Upper lobe of left lung (tissue), 6 donors: ENCODE measurements around the gene MAK. TPM values are rescaled to one million over a fixed set of nuclear protein-coding genes. Genes with fewer than 3 reads are reported as not detected.
"Not testable (repeated sequence)": the region's sequence is repeated elsewhere in the genome, so short reads cannot be mapped to it uniquely, and the experiment has no call there.

Experiments
- ATAC-seq, 2 donors: fragments of 200-7000 bp; cut with Tn5 transposase; one replicate each; pipeline ENCODE4 v1.9.1; 2022; ENCODE audit warnings: mild to moderate bottlenecking in 2 of 2, moderate library complexity in 2 of 2; ENCODE audit not compliant: low FRiP score in 2 of 2
- DNase-seq, 2 donors: peaks; one replicate each; pipeline ENCODE4 v3.0.0-alpha.2; 2019 to 2020
- H3K27ac ChIP-seq, 4 donors: fragments of 200-600 bp; sonication (generic); one replicate each; pipeline ENCODE4 v1.5.1; 2016 to 2019
- H3K27me3 ChIP-seq, 4 donors: fragments of 200-600 bp; sonication (generic); one replicate each; pipeline ENCODE4 v1.5.1; 2017 to 2019
- H3K36me3 ChIP-seq, 4 donors: fragments of 200-600 bp; sonication (generic); one replicate each; pipeline ENCODE4 v1.5.1; 2016 to 2019
- H3K4me1 ChIP-seq, 4 donors: fragments of 200-600 bp; sonication (generic); one replicate each; pipeline ENCODE4 v1.5.1; 2018 to 2019
- H3K4me3 ChIP-seq, 4 donors: fragments of 200-600 bp; sonication (generic); one replicate each; pipeline ENCODE4 v1.5.1; 2017 to 2019; ENCODE audit warnings: mild to moderate bottlenecking in 2 of 4, moderate library complexity in 1 of 4
- H3K9me3 ChIP-seq, 4 donors: fragments of 200-600 bp; sonication (generic); one replicate each; pipeline ENCODE4 v1.5.1; 2018 to 2019
- EP300 ChIP-seq, 4 donors: sonication (generic); formaldehyde crosslinking; IDR thresholded peaks; one replicate each; pipeline ENCODE4 v1.5.1; 2017; ENCODE audit warnings: antibody characterized with exemption in 4 of 4, control low read depth in 2 of 4
- POLR2A ChIP-seq, 4 donors: fragments of 450-650 bp; IDR thresholded peaks; one replicate each; pipeline ENCODE4 v1.5.1; 2016 to 2017; ENCODE audit warnings: antibody characterized with exemption in 4 of 4, mild to moderate bottlenecking in 2 of 4
- POLR2AphosphoS5 ChIP-seq, 2 donors: sonication (generic); formaldehyde crosslinking; IDR thresholded peaks; one replicate each; pipeline ENCODE4 v1.5.1; 2017; ENCODE audit warnings: antibody characterized with exemption in 2 of 2
- WGBS, 2 donors: methylation state at CpG; one replicate each; pipeline ENCODE4 v1.1.5; 2017 to 2018; 5-methylcytosine and 5-hydroxymethylcytosine counted together
- total RNA-seq, 6 donors: library from RNA; depleted of rRNA in 4 of 6; stranded (reverse); fragments of >200 nt in 4 of 6; gene quantifications; one replicate each; pipeline versions ENCODE4 v1.1.0 to v1.2.1, GENCODE V29; 2016 to 2021
- TF ChIP-seq, protein P1 (sequence below), 6 experiments: fragments of 450-650 bp in 4 of 6; fragments of 200-600 bp in 2 of 6; sonication (generic) in 2 of 6; IDR thresholded peaks; one replicate each; pipeline ENCODE4 v1.5.1; 2016 to 2019; ENCODE audit warnings: antibody characterized with exemption in 6 of 6
- donor health status: DM: no; HTN: no; CAD: no; lungs with moderate emphysema.
- donor health status: DM: no; HTN: yes; CAD: no; lungs with severe emphysema.

Gene MAK
- total RNA-seq, 6 donors from 2014 or later = 0.57 to 5.3 (median 1.8) TPM; not detected in 1

DNA sequence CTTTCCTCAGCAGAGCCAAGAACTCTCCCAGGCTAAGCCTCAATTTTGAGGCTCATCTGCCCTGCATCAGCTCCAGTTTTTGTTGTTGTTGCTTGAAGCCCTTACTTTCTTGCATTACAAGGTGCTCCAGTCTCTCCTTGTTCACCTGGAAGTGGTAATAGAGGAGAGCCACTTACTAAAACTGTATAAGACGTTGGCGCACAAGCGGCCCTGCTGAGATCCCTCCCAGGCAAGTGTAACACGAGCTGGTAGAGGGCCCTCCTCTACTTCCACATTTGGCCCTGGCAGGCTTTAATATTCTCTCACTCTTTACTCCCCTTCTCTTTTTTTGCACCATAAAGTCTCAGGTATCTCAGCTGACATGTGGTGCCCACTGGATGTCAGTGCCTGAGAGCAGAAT is 24.0 kb upstream of the MAK start:
- H3K4me1 ChIP-seq = no peaks in the 10 kb centered on the region
- H3K27me3 ChIP-seq = no peaks in the 10 kb centered on the region
- H3K27ac ChIP-seq = no peak overlapping the region
- WGBS, 2 donors = 69 to 80% methylated on average over 4 of the region's 4 CpGs
- ATAC-seq (no peak), DNase-seq (no peak)
- TF ChIP-seq POLR2A (IDR thresholded peaks at IDR 0.05) = no peak
- TF ChIP-seq, protein P1, sequence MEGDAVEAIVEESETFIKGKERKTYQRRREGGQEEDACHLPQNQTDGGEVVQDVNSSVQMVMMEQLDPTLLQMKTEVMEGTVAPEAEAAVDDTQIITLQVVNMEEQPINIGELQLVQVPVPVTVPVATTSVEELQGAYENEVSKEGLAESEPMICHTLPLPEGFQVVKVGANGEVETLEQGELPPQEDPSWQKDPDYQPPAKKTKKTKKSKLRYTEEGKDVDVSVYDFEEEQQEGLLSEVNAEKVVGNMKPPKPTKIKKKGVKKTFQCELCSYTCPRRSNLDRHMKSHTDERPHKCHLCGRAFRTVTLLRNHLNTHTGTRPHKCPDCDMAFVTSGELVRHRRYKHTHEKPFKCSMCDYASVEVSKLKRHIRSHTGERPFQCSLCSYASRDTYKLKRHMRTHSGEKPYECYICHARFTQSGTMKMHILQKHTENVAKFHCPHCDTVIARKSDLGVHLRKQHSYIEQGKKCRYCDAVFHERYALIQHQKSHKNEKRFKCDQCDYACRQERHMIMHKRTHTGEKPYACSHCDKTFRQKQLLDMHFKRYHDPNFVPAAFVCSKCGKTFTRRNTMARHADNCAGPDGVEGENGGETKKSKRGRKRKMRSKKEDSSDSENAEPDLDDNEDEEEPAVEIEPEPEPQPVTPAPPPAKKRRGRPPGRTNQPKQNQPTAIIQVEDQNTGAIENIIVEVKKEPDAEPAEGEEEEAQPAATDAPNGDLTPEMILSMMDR (IDR thresholded peaks at IDR 0.05) = no peak
- no peak for TF ChIP-seq EP300 (IDR thresholded peaks at IDR 0.05)
- no peak for TF ChIP-seq POLR2AphosphoS5 (IDR thresholded peaks at IDR 0.05)
- no peaks in the 10 kb centered on the region for H3K9me3 ChIP-seq
- no peak overlapping the region for H3K4me3 ChIP-seq
- H3K36me3 ChIP-seq = no peaks in the 10 kb centered on the region

GRCh38 chr6:10861086-10861485 is 22.7 kb upstream of the MAK start:
- TF ChIP-seq EP300 (IDR thresholded peaks at IDR 0.05) (no peak), POLR2AphosphoS5 (IDR thresholded peaks at IDR 0.05) (no peak), POLR2A (IDR thresholded peaks at IDR 0.05) (no peak)
- TF ChIP-seq, protein P1 (IDR thresholded peaks at IDR 0.05) = no peak
- DNase-seq (no peak), ATAC-seq (no peak)
- Histone ChIP-seq H3K9me3 (no peaks in the 10 kb centered on the region), H3K27ac (no peak overlapping the region), H3K36me3 (no peaks in the 10 kb centered on the region), H3K4me1 (no peaks in the 10 kb centered on the region), H3K4me3 (no peak overlapping the region), H3K27me3 (no peaks in the 10 kb centered on the region)
- 87 to 91% methylated on average over 2 of the region's 2 CpGs for WGBS, 2 donors

GRCh38 chr6:10857259-10857658 is 18.9 kb upstream of the MAK start:
- peaks cover 0 to 9% (median 6%) of the 10 kb centered on the region in 4 donors for H3K9me3 ChIP-seq
- H3K36me3 ChIP-seq = no peaks in the 10 kb centered on the region
- 93% methylated on average over 2 of the region's 2 CpGs for WGBS, 2 donors
- no peak for DNase-seq
- ATAC-seq = no peak
- H3K27me3 ChIP-seq = no peaks in the 10 kb centered on the region
- H3K4me1 ChIP-seq = no peaks in the 10 kb centered on the region
- H3K4me3 ChIP-seq = no peak overlapping the region
- H3K27ac ChIP-seq = no peak overlapping the region
- TF ChIP-seq POLR2A (IDR thresholded peaks at IDR 0.05) = no peak
- no peak for TF ChIP-seq POLR2AphosphoS5 (IDR thresholded peaks at IDR 0.05)
- TF ChIP-seq EP300 (IDR thresholded peaks at IDR 0.05) = no peak

- Histone ChIP-seq H3K9me3 (peaks cover 0 to 9% (median 6%) of the 10 kb centered on the region in 4 donors), H3K27me3 (no peaks in the 10 kb centered on the region), H3K4me3 (no peak overlapping the region), H3K36me3 (no peaks in the 10 kb centered on the region), H3K4me1 (no peaks in the 10 kb centered on the region), H3K27ac (no peak overlapping the region)
- TF ChIP-seq POLR2AphosphoS5 (IDR thresholded peaks at IDR 0.05) = no peak
- TF ChIP-seq, protein P1 (IDR thresholded peaks at IDR 0.05) = no peak
- TF ChIP-seq EP300 (IDR thresholded peaks at IDR 0.05) = no peak
- TF ChIP-seq POLR2A (IDR thresholded peaks at IDR 0.05) = no peak
- no peak for ATAC-seq
- 91 to 94% methylated on average over 4 to 7 of the region's 7 CpGs for WGBS, 2 donors
- DNase-seq = no peak
Measured at GRCh38 chr6:10854922-10855632, 16.7 kb upstream of the MAK start.

- H3K27me3 ChIP-seq, H3K4me1 ChIP-seq, H3K36me3 ChIP-seq, DNase-seq, ATAC-seq, H3K27ac ChIP-seq, H3K4me3 ChIP-seq, H3K9me3 ChIP-seq: not testable (repeated sequence)
- WGBS, 2 donors = 67 to 87% methylated on average over 6 of the region's 6 CpGs
Measured at GRCh38 chr6:10853849-10854300, 15.5 kb upstream of the MAK start.
